Adrenal gland (tissue), 5 donors: ENCODE measurements around the gene GPR149.

Source experiments
- CTCF ChIP-seq, 6 experiments: fragments of 450-650 bp in 4 of 6; fragments of 200-600 bp in 2 of 6; sonication (generic) in 1 of 6; IDR thresholded peaks; 1 replicate in 5 of 6; 2 replicates in 1 of 6; pipeline versions ENCODE4 v1.5.1 to v1.8.0; 2016 to 2021; ENCODE audit warnings: antibody characterized with exemption in 6 of 6, mild to moderate bottlenecking in 2 of 6, moderate library complexity in 1 of 6
- POLR2A ChIP-seq, 2 donors: fragments of 450-650 bp; IDR thresholded peaks; one replicate each; pipeline ENCODE4 v1.6.1; 2017; ENCODE audit warnings: antibody characterized with exemption in 2 of 2, mild to moderate bottlenecking in 2 of 2, moderate library complexity in 1 of 2
- donor health status: DM: no; HTN: no; CAD: no.

- TF ChIP-seq CTCF (IDR thresholded peaks at IDR 0.05) = no peak
- TF ChIP-seq POLR2A (IDR thresholded peaks at IDR 0.05) = no peak
Measured at GRCh38 chr3:154427685-154428285, 2.2 kb downstream of the GPR149 start.
